HepG2 (cell line): ENCODE data around the gene SENP6. TPM values are rescaled to one million over a fixed set of nuclear protein-coding genes. Genes with fewer than 3 reads are reported as not detected.

Source experiments
- ATAC-seq: fragments of 200-7000 bp; cut with Tn5 transposase; 3 replicates; pipeline ENCODE4 v1.9.1; 2020; ENCODE audit warnings: mild to moderate bottlenecking, moderate library complexity
- BruUV-seq: library from RNA; stranded (reverse); fragments of 400-500 nt; replicated peaks from 2 replicates; lab custom pipeline; 2021; lab: Mats Ljungman, UMichigan
- CTCF ChIA-PET: fragments of 300-600 bp; formaldehyde crosslinking; extraction: SDS; loops from one replicate; lab custom pipeline; 2021; ENCODE audit warnings: low total read pairs, inconsistent platforms, low intra/inter-chr PET ratio; lab: Yijun Ruan, JAX
- POLR2A ChIA-PET: fragments of 350-600 bp; sonication (Branson Sonifier 250); formaldehyde crosslinking; loops from one replicate; lab custom pipeline; 2020; ENCODE audit warnings: antibody characterized with exemption, inconsistent platforms; lab: Yijun Ruan, JAX
- DNase-seq: peaks from one replicate; pipeline ENCODE4 v3.0.0-alpha.2; 2015; ENCODE audit warnings: low spot score
- FAIRE-seq: peaks from 3 replicates; lab custom pipeline; 2011; peaks lifted over from hg19 to GRCh38; lab: Jason Lieb, UNC
- H2AFZ ChIP-seq: one replicate; pipeline ENCODE4 v1.6.1; 2011; ENCODE audit warnings: low read length, inconsistent platforms
- H3K27ac ChIP-seq: fragments of 300-600 bp; 3 replicates; pipeline ENCODE4 v1.8.0; 2011; ENCODE audit warnings: mixed run types, mild to moderate bottlenecking, mixed read lengths, low read length, inconsistent platforms; ENCODE audit not compliant: insufficient read depth; ENCODE audit errors: extremely low read length
- H3K27me3 ChIP-seq, 2 experiments: fragments of 200-600 bp in 1 of 2; 2 replicates in 1 of 2; 3 replicates in 1 of 2; pipeline versions ENCODE4 v1.6.0 to v1.8.0; 2011; ENCODE audit warnings: low read length in 2 of 2, mild to moderate bottlenecking in 2 of 2, moderate library complexity in 2 of 2, inconsistent platforms in 1 of 2; ENCODE audit not compliant: insufficient read depth in 2 of 2, control insufficient read depth in 1 of 2
- H3K36me3 ChIP-seq, 2 experiments: fragments of 200-600 bp in 1 of 2; replicated peaks in 1 of 2; 2 replicates in 1 of 2; 3 replicates in 1 of 2; pipeline versions ENCODE4 v1.5.1 to v1.8.0; 2011; ENCODE audit warnings: low read length in 2 of 2, inconsistent platforms in 1 of 2; ENCODE audit not compliant: insufficient read depth in 2 of 2, control insufficient read depth in 1 of 2
- H3K4me1 ChIP-seq: 2 replicates; pipeline ENCODE4 v1.5.1; 2012; ENCODE audit warnings: low read length, inconsistent platforms; ENCODE audit not compliant: insufficient read depth
- H3K4me2 ChIP-seq: 2 replicates; pipeline ENCODE4 v1.6.0; 2011; ENCODE audit warnings: low read depth, low read length, inconsistent platforms
- H3K4me3 ChIP-seq, 3 experiments: fragments of 200-600 bp in 1 of 3; sonication (generic), shearing (Covaris generic) in 1 of 3; replicated peaks in 1 of 3; 2 replicates each; pipeline ENCODE4 v1.5.1; 2011 to 2016; ENCODE audit warnings: low read length in 3 of 3, inconsistent platforms in 2 of 3, low read depth in 2 of 3, mild to moderate bottlenecking in 2 of 3, control low read depth in 1 of 3, mixed read lengths in 1 of 3; ENCODE audit not compliant: insufficient read depth in 1 of 3
- H3K79me2 ChIP-seq: one replicate; pipeline ENCODE4 v1.6.1; 2011; ENCODE audit warnings: low read length, inconsistent platforms; ENCODE audit not compliant: insufficient read depth
- H3K9ac ChIP-seq: 2 replicates; pipeline ENCODE4 v1.6.0; 2011; ENCODE audit warnings: mild to moderate bottlenecking, low read depth, low read length, inconsistent platforms; ENCODE audit not compliant: insufficient read depth
- H3K9me3 ChIP-seq: 2 replicates; pipeline ENCODE4 v1.5.1; 2012; ENCODE audit warnings: mild to moderate bottlenecking, low read length
- H4K20me1 ChIP-seq: 2 replicates; pipeline ENCODE4 v1.6.0; 2011; ENCODE audit warnings: inconsistent platforms, mild to moderate bottlenecking, low read length, moderate library complexity; ENCODE audit not compliant: insufficient read depth
- MAFF ChIP-seq: IDR thresholded peaks from 2 replicates; pipeline ENCODE4 v1.6.1; 2011; ENCODE audit warnings: low read depth, low read length, improper control_type of control experiment
- MAFK ChIP-seq, 2 experiments: IDR thresholded peaks in 1 of 2; conservative IDR thresholded peaks in 1 of 2; 2 replicates each; pipeline ENCODE4 v1.6.1; 2011; ENCODE audit warnings: improper control_type of control experiment in 2 of 2, low read length in 2 of 2
- POLR2G ChIP-seq: fragments of 200-400 bp; formaldehyde crosslinking; IDR thresholded peaks from 2 replicates; pipeline ENCODE4 v1.6.1; 2018; ENCODE audit warnings: mild to moderate bottlenecking, low read depth, low read length, moderate library complexity
- SMAD9 ChIP-seq: sonication (generic); formaldehyde crosslinking; IDR thresholded peaks from 2 replicates; pipeline ENCODE4 v1.5.1; 2020; ENCODE audit warnings: mild to moderate bottlenecking, missing genetic modification reagents
- SRF ChIP-seq: IDR thresholded peaks from 2 replicates; pipeline ENCODE4 v1.6.1; 2011; ENCODE audit warnings: mild to moderate bottlenecking, low read depth, low read length, moderate library complexity
- ZBTB42 ChIP-seq: sonication (generic); formaldehyde crosslinking; IDR thresholded peaks from 2 replicates; pipeline ENCODE4 v1.5.0; 2020; ENCODE audit warnings: mild to moderate bottlenecking, missing genetic modification reagents
- WGBS: methylation state at CpG from one replicate; pipeline ENCODE4 v1.1.6; 2017; ENCODE audit warnings: low lambda C conversion rate; 5-methylcytosine and 5-hydroxymethylcytosine counted together
- in situ Hi-C: cut with HindIII; loops from 2 replicates; pipeline ENCODE4 v1.10.0; 2017; ENCODE audit warnings: low pct_unique_long_range_greater_than_20kb; ENCODE audit not compliant: extremely low pct_ligation_motif_present
- intact Hi-C: fragments of 100-400 bp; cut with micrococcal nuclease; formaldehyde crosslinking; loops from one replicate; pipeline ENCODE4 v1.10.0; 2022; ENCODE audit not compliant: unreplicated experiment
- polyA plus RNA-seq, 8 experiments: library from polyadenylated mRNA; depleted of rRNA in 3 of 8; stranded (reverse) in 7 of 8; unstranded in 1 of 8; fragments of >200 nt; fragmentation: Illumina TruSeq in 4 of 8; extraction: Trizol in 4 of 8; gene quantifications; 2 replicates each; pipeline versions ENCODE4 v1.2.1 to v1.2.3, GENCODE V29; 2011 to 2016; ENCODE audit warnings: low read depth in 4 of 8, missing spikeins in 1 of 8, mixed read lengths in 1 of 8; ENCODE audit not compliant: insufficient read depth in 1 of 8
- total RNA-seq, 5 experiments: library from RNA; depleted of rRNA; stranded (reverse); fragments of >200 nt; fragmentation: Illumina TruSeq; extraction: Trizol; gene quantifications; 2 replicates each; pipeline ENCODE4 v1.2.3, GENCODE V29; 2016; ENCODE audit warnings: low read depth in 1 of 5
- TF ChIP-seq, protein P1 (sequence below): sonication (generic); formaldehyde crosslinking; IDR thresholded peaks from 2 replicates; pipeline ENCODE4 v1.5.0; 2020; ENCODE audit warnings: mild to moderate bottlenecking, missing genetic modification reagents
- TF ChIP-seq, protein P2 (sequence below): sonication (generic); formaldehyde crosslinking; IDR thresholded peaks from 2 replicates; pipeline ENCODE4 v1.8.0; 2022; ENCODE audit warnings: mild to moderate bottlenecking, missing genetic modification reagents; ENCODE audit not compliant: insufficient replicate concordance
- TF ChIP-seq, protein P3 (sequence below): IDR thresholded peaks from 2 replicates; pipeline ENCODE4 v1.6.1; 2016; ENCODE audit warnings: low read depth, borderline replicate concordance
- TF ChIP-seq, protein P4 (sequence below): sonication (generic); formaldehyde crosslinking; IDR thresholded peaks from 2 replicates; pipeline ENCODE4 v1.9.0; 2021; ENCODE audit warnings: missing genetic modification reagents, mild to moderate bottlenecking, borderline replicate concordance

The SENP6 gene
- total and polyA plus RNA-seq, 2 of the 13 experiments (the other 11 are each of a cell fraction or from before 2014, with no cell fraction given): 21.9 to 50.1 TPM

DNA sequence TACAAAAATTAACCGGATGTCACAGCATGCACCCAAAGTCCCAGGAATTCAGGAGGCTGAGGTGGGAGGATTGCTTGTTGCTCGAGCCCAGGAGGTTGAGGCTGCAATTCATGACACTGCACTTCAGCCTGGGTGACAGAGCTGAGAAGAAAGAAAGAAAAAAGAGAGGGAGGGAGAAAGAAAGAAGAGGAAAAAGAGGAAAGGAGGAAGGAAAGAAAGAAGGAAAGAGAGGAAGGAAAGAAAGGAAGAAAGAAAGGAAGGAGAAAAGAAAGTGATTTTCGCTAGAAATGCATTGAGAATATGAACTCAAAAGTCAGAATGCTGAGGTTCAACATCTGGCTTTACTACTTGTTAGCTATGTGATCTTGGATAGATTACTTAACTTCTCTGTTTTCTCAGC is 6.6 kb downstream of the SENP6 start (continued):
- TF ChIP-seq, protein P1, sequence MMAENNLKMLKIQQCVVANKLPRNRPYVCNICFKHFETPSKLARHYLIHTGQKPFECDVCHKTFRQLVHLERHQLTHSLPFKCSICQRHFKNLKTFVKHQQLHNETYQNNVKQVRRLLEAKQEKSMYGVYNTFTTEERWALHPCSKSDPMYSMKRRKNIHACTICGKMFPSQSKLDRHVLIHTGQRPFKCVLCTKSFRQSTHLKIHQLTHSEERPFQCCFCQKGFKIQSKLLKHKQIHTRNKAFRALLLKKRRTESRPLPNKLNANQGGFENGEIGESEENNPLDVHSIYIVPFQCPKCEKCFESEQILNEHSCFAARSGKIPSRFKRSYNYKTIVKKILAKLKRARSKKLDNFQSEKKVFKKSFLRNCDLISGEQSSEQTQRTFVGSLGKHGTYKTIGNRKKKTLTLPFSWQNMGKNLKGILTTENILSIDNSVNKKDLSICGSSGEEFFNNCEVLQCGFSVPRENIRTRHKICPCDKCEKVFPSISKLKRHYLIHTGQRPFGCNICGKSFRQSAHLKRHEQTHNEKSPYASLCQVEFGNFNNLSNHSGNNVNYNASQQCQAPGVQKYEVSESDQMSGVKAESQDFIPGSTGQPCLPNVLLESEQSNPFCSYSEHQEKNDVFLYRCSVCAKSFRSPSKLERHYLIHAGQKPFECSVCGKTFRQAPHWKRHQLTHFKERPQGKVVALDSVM (CRISPR knock-in tag): no peak; the same call in 1 of the 2 replicates
- TF ChIP-seq, protein P2, sequence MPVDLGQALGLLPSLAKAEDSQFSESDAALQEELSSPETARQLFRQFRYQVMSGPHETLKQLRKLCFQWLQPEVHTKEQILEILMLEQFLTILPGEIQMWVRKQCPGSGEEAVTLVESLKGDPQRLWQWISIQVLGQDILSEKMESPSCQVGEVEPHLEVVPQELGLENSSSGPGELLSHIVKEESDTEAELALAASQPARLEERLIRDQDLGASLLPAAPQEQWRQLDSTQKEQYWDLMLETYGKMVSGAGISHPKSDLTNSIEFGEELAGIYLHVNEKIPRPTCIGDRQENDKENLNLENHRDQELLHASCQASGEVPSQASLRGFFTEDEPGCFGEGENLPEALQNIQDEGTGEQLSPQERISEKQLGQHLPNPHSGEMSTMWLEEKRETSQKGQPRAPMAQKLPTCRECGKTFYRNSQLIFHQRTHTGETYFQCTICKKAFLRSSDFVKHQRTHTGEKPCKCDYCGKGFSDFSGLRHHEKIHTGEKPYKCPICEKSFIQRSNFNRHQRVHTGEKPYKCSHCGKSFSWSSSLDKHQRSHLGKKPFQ: no peak
- TF ChIP-seq, protein P3, sequence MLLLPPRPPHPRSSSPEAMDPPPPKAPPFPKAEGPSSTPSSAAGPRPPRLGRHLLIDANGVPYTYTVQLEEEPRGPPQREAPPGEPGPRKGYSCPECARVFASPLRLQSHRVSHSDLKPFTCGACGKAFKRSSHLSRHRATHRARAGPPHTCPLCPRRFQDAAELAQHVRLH (CRISPR knock-in tag): no peak
- no peak for TF ChIP-seq POLR2G

DNA sequence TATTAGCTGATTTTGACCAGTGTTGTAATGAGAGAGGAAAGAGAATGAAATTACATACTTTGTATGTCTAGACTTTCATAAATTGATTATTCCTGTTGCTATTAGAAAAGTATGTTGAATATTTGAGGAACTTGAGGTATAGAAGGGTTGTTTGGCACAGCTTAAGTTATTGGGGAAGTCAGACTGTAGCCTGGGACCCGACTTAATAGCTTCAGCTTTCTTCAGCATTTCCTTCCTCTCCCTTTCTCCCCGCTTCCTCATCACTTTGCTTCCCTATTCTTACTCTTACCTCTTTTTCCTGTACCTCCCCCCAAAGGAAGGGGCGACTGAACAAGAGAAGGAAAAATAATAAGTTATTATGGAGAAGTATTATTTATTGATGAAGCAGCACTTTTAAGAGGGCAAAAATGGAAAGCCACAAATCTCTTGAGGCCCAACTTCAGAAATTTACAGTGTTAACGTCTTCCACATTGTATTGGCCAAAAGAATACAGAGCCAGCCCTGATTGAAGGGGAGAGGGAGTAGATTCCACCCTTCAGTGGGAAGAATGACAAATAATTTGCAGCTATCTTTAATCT is 7.4 kb downstream of the SENP6 start:
- Histone ChIP-seq H3K27ac (no peak overlapping the region), H3K4me2 (no peak overlapping the region), H3K4me3 (no peak overlapping the region), H3K9ac (no peak overlapping the region)
- no TSS peak for BruUV-seq
- POLR2A ChIA-PET: interaction anchor here (1.4 kb wide), 1 partner anchor 7 kb away, joined by 4 read pairs; the partner anchor contains the start of gene SENP6
- TF ChIP-seq MAFF (peak; percentile 57), ZBTB42 (no peak), SRF (no peak), MAFK (conservative IDR thresholded peaks at IDR 0.05 in 1 of 2, IDR thresholded peaks at IDR 0.05 in 1 of 2; ENCODE audit: low read length in 2 of 2) (peak; percentile 66 to 69), SMAD9 (CRISPR knock-in tag) (no peak)
- TF ChIP-seq, protein P4, sequence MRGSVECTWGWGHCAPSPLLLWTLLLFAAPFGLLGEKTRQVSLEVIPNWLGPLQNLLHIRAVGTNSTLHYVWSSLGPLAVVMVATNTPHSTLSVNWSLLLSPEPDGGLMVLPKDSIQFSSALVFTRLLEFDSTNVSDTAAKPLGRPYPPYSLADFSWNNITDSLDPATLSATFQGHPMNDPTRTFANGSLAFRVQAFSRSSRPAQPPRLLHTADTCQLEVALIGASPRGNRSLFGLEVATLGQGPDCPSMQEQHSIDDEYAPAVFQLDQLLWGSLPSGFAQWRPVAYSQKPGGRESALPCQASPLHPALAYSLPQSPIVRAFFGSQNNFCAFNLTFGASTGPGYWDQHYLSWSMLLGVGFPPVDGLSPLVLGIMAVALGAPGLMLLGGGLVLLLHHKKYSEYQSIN: no peak
- TF ChIP-seq, all 625 proteins: peak for 2
- FAIRE-seq: no peak
- CTCF ChIA-PET: no interaction called here
- peaks cover 98% of the 10 kb centered on the region for H3K79me2 ChIP-seq
- in situ Hi-C loops (no loop called here), intact Hi-C loops (no loop called here)
- no peak overlapping the region for H2AFZ ChIP-seq
- H3K36me3 ChIP-seq: no peaks in the 10 kb centered on the region; a peak in 1 of 5 replicates
- H3K27me3 ChIP-seq: no peaks in the 10 kb centered on the region
- 97% methylated on average over 4 of the region's 4 CpGs for WGBS
- peaks cover 76% of the 10 kb centered on the region for H4K20me1 ChIP-seq
- no peaks in the 10 kb centered on the region for H3K9me3 ChIP-seq
- DNase-seq: no peak
- H3K4me1 ChIP-seq: peaks cover 73% of the 10 kb centered on the region
- no peak for ATAC-seq
